ENCODE measurements around the gene DPM2.

DPM2 gene

DNA sequence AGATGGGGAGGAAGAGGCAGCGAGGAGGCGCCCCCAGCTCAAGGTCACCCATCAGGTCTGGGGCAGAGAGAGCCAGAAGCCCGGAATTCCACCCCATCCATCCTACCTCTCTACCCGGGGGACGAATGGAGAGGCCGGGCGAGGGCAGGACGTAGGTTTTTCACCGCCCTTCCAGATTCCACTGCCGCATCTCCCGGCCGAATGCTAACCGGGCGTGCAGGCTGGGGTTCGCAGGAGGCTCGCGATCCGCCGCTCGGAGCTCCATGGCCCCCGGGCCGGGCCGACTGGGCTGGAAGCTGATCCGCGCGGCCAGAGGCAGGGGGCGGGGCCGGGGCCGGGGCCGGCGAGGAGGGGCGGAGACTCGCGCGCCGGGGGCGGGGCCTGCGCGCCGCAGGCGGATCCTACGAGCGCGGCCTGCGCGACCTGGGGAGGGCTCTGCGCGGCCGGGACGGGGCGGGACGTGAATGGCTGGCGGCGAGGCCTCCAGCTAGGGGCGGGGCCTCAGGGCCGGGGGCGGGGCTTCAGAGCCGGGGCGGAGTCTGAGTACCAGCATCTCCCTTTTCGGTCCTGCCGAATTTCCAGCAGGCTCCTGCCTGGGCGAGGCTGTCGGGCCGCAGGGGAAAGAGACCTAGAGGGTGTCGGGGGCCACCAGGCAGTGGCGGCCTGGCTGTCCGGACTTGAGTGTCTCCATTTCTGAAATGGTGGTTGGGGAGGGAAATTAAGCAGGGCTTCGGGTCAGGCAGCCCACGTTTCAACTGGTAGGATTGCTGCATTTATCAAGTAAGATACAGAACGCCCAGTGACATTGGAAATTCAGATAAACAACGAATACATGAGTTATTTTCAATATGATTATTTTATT lies 20.7 kb downstream of the DPM2 start, which contains the start of gene ST6GALNAC4:
ST6GALNAC4 (minus strand) TSS at position 322 of the 862 bp plus-strand sequence. CDS start 622 bp downstream, outside the sequence.
- peak; percentile 87 for DNase-seq

- DNase-seq: no peak
Measured at GRCh38 chr9:127915801-127916719, 21.6 kb downstream of the DPM2 start.

- DNase-seq: no peak
Measured at GRCh38 chr9:127915325-127915752, 22.3 kb downstream of the DPM2 start.

GRCh38 chr9:127913682-127914081 lies 24.0 kb downstream of the DPM2 start:
- DNase-seq: no peak

DNA sequence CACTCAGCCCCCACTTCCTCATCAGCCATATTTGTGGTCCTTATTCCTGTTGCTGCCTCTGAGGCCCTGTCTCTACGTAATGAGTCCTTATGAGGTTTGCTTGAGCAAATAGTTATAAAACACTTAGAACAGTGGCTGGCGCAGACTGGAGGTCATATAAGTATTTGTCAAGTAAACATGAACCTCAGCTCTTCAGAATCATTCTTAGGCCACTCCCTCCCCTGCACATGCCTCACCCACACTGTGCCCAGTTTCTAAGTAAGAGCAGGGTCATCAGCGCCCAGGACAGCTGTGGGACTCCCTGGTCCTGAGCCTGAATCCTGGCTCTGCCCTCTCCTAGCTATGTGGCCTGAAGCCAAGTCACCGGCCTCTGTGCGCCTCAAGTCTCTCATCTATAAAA lies 24.8 kb downstream of the DPM2 start:
- DNase-seq: no peak

GRCh38 chr9:127912296-127912695 lies 25.4 kb downstream of the DPM2 start:
- DNase-seq: no peak

GRCh38 chr9:127910613-127911205 lies 26.9 kb downstream of the DPM2 start:
- no peak for DNase-seq

- no peak for DNase-seq
Measured at GRCh38 chr9:127909839-127910273, 27.8 kb downstream of the DPM2 start.

- no peak for DNase-seq
Measured at GRCh38 chr9:127908660-127908926, 29.1 kb downstream of the DPM2 start.

DNA sequence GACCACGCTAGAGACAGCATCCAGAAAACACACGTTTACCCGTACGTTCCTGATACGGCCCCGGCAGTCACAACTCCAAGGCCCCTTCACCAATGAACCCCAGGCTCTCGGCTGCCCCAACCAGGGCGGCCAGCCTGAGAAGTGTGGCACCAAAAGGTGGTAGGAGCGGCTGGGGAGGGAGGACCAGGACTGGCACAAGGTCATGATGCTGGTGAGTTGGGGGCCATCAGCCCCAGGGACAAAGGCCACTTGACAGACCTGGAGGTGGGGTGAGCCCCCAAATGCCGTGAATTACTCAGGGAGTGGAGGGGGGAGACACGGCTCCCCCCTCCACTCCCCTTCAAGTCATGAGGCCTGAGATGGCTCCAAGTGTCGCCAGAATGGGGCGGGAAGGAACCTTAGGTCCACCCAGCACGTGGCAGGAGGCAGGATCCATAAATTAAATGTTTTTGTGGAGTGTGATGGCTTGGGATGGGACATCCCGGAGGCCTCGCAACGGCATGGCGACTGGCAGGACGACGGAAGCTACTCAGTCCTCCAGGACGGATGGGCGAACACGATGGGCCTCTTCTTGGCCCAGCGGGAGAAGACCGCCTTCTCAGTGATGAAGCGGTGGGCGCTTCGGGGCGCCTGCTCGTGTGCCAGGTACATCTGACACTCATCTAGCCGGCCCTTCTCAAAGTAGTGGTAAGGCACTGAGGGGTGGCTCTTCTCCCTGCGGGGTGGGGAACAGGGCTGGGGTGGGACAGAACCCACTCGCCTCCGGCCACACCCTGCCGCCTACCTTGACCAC lies 29.6 kb downstream of the DPM2 start:
- DNase-seq: no peak

GRCh38 chr9:127905788-127906191 lies 31.9 kb downstream of the DPM2 start:
- no peak for DNase-seq

- no peak for DNase-seq
Measured at GRCh38 chr9:127905004-127905728, 32.5 kb downstream of the DPM2 start.

DNA sequence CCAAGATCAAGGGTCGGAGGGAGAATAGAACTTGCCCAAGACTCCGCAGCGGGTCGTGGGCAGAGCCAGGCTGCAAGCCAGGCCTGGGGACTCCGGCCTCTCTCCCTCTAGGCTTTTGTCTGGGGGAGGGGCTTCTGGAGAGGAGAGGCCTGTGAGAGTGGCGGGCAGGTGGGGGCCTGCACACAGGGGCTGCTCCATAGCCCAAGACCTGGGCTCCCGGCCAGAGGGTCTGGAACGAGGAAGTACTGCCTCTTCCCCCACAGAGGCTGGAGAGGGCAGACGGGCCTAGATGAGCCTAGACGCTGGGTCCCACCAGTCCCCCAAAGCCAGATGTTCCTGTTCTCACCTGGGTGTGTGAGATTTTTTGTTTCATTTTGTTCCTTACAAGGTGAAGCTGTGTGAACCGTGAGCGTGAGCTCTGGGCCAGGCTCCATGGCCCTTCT lies 33.1 kb downstream of the DPM2 start:
- DNase-seq: peak; percentile 63

DNA sequence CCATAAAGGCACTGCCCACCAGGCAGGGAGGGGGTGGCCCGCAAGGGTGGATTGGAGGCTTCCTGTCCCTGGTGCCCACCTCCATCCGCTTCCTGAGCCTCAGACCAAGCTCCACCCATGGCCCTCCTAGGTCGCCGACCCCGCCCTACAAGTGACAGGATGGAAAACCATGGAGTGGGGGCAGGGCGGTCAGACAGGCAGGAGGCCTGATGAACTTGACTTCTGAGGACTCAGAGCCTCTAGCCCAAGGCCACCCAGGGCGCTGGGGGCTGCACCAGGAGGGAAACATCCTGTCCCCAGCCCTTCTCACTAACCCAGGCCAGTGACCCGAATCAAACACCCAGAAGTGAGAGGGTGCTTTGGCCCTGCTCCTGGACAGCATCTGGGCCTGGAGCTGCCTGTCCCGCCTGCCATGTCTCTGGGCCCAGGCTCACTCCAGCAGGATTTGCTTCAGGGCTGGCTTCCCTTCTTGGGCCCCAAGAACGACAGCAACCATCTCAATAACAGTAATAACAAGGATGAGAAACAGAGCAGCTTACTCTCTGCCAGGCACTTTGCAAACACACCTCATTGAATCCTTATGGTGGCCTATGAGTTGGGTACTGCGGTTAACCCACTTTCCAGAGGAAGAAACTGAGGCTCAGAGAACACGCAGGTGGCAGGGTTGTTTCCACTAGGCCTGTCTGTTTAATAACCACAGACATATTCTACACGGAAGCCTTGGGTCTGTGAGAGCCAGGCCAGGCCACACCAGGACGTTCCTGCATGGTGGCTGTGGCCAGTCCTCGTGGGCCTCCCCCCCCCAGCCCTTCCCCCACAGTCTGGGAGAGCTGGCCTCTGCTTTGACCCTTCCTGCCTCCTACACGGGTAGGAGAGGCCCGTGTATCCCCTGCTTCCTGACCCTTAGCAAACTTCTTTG lies 33.8 kb downstream of the DPM2 start:
- no peak for DNase-seq

DNA sequence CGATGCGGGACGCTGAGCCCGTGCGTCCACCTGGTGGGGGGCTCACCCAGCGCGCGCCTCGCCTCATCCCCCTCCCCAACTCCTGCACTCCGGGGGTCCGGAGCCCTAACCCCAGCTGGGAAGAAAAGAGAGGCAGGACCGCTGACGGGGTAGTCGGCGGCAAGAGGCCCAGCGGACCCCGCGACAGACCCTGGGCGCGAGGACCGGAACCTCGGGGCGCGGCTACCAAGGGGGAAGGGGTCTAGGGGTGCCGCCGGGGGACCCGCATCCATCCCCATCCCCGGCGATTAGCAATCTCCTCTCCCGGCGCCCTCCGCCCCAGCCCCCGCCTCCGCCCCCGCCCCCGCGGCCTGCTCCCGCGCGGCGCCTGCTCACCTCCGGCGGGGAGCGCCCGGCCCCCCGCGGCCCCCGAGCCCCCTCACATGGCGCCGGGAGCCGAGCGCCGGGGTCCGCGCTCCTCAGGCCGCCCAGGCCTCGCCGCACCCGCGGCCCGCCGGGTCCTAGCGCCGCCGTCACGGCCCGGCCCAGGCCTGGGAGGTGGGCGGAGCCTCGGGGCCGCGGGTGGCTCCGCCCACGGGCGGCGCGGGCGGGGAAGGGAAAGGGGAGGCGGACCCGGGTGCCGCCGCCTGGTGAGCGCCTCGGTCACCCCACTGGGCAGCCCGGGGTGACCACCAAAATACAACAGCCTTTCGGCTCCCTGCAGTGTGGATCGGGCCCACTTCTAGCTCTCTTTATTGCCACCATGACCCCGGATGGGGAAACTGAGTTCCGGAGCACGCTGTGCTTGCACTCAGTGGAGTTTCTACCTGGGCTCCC lies 38.3 kb downstream of the DPM2 start, which contains the start of gene ST6GALNAC6:
ST6GALNAC6 (minus strand) TSS at position 476 of the 816 bp plus-strand sequence. CDS start 1,622 bp downstream, outside the sequence.
- DNase-seq: peak; percentile 27

- DNase-seq: no peak
Measured at GRCh38 chr9:127898433-127899127, 39.1 kb downstream of the DPM2 start.

- DNase-seq: no peak
Measured at GRCh38 chr9:127897193-127897692, 40.4 kb downstream of the DPM2 start.

GRCh38 chr9:127896395-127897192 lies 41.1 kb downstream of the DPM2 start:
- DNase-seq: no peak
